IMR-90 (cell line): ENCODE measurements around the gene CSNK2B. TPM values are rescaled to one million over a fixed set of nuclear protein-coding genes. Genes with fewer than 3 reads are reported as not detected.

Experiments used
- ATAC-seq: fragments of 200-7000 bp; cut with Tn5 transposase; 2 replicates; pipeline ENCODE4 v1.9.1; 2020; ENCODE audit warnings: low read depth, mild to moderate bottlenecking, moderate library complexity
- BruUV-seq: library from RNA; stranded (reverse); fragments of 400-500 nt; replicated peaks from 2 replicates; lab custom pipeline; 2021; lab: Mats Ljungman, UMichigan
- CTCF ChIA-PET: fragments of 300-600 bp; formaldehyde crosslinking; extraction: SDS; loops from one replicate; lab custom pipeline; 2021; ENCODE audit warnings: antibody characterized with exemption; lab: Yijun Ruan, JAX
- POLR2A ChIA-PET: fragments of 300-600 bp; sonication (Branson Sonifier 250); formaldehyde crosslinking; loops from one replicate; lab custom pipeline; 2022; ENCODE audit warnings: antibody characterized with exemption; ENCODE audit not compliant: unreplicated experiment; lab: Charles Lee
- DNase-seq: peaks from one replicate; pipeline ENCODE4 v3.0.0; 2013
- H2AFZ ChIP-seq: replicated peaks from 2 replicates; pipeline ENCODE3; 2013; ENCODE audit warnings: low read length, mild to moderate bottlenecking; ENCODE audit not compliant: poor library complexity
- H2AK5ac ChIP-seq: 2 replicates; pipeline ENCODE4 v1.6.1; 2013; ENCODE audit warnings: low read depth, low read length, inconsistent platforms
- H2AK9ac ChIP-seq: replicated peaks from 2 replicates; pipeline ENCODE3; 2013; ENCODE audit warnings: mild to moderate bottlenecking, low read depth, low read length, moderate library complexity; ENCODE audit not compliant: poor library complexity
- H2BK120ac ChIP-seq: 2 replicates; pipeline ENCODE4 v1.6.1; 2013; ENCODE audit warnings: low read depth, low read length, inconsistent platforms
- H2BK15ac ChIP-seq: 3 replicates; pipeline ENCODE4 v1.6.1; 2013; ENCODE audit warnings: low read depth, low read length, inconsistent platforms
- H2BK20ac ChIP-seq: 2 replicates; pipeline ENCODE4 v1.6.1; 2013; ENCODE audit warnings: low read depth, mild to moderate bottlenecking, inconsistent platforms, low read length, moderate library complexity
- H2BK5ac ChIP-seq: 2 replicates; pipeline ENCODE4 v1.6.1; 2013; ENCODE audit warnings: mild to moderate bottlenecking, low read depth, low read length, inconsistent platforms; ENCODE audit not compliant: poor library complexity, severe bottlenecking
- H3K14ac ChIP-seq: replicated peaks from 2 replicates; pipeline ENCODE4 v1.6.1; 2013; ENCODE audit warnings: low read depth, low read length, inconsistent platforms
- H3K18ac ChIP-seq: 2 replicates; pipeline ENCODE4 v1.6.1; 2013; ENCODE audit warnings: low read depth, low read length, control low read depth
- H3K23ac ChIP-seq: 2 replicates; pipeline ENCODE4 v1.6.1; 2013; ENCODE audit warnings: low read depth, low read length, inconsistent platforms
- H3K27ac ChIP-seq: 2 replicates; pipeline ENCODE4 v1.5.1; 2013; ENCODE audit warnings: mild to moderate bottlenecking, control low read depth, low read length; ENCODE audit not compliant: insufficient read depth
- H3K27me3 ChIP-seq: 2 replicates; pipeline ENCODE4 v1.6.1; 2013; ENCODE audit warnings: low read length; ENCODE audit not compliant: control insufficient read depth, insufficient read depth
- H3K36me3 ChIP-seq: 2 replicates; pipeline ENCODE4 v1.6.1; 2013; ENCODE audit warnings: low read length, mixed read lengths; ENCODE audit not compliant: control insufficient read depth, insufficient read depth
- H3K4ac ChIP-seq: 2 replicates; pipeline ENCODE4 v1.6.1; 2013; ENCODE audit warnings: low read depth, low read length, inconsistent platforms
- H3K4me1 ChIP-seq: 2 replicates; pipeline ENCODE4 v1.6.1; 2013; ENCODE audit warnings: low read length, mixed read lengths; ENCODE audit not compliant: control insufficient read depth, insufficient read depth
- H3K4me2 ChIP-seq: 2 replicates; pipeline ENCODE4 v1.6.1; 2013; ENCODE audit warnings: low read depth, mild to moderate bottlenecking, control low read depth, low read length, moderate library complexity
- H3K4me3 ChIP-seq: 2 replicates; pipeline ENCODE4 v1.5.1; 2013; ENCODE audit warnings: low read depth, mild to moderate bottlenecking, control low read depth, low read length, moderate library complexity; ENCODE audit not compliant: insufficient read depth
- H3K56ac ChIP-seq: 2 replicates; pipeline ENCODE4 v1.6.1; 2013; ENCODE audit warnings: low read length, inconsistent platforms; ENCODE audit not compliant: insufficient read depth; ENCODE audit errors: extremely low read depth
- H3K79me1 ChIP-seq, 2 experiments: 2 replicates each; pipeline ENCODE4 v1.6.1; 2013; ENCODE audit warnings: low read length in 2 of 2, inconsistent platforms in 1 of 2, low read depth in 1 of 2
- H3K9ac ChIP-seq: 2 replicates; pipeline ENCODE4 v1.6.1; 2013; ENCODE audit warnings: low read depth, low read length, control low read depth
- H3K9me1 ChIP-seq: 2 replicates; pipeline ENCODE4 v1.6.1; 2013; ENCODE audit warnings: low read length, inconsistent platforms; ENCODE audit not compliant: insufficient read depth
- H3K9me3 ChIP-seq: 2 replicates; pipeline ENCODE4 v1.6.1; 2013; ENCODE audit warnings: low read length; ENCODE audit not compliant: control insufficient read depth, insufficient read depth
- H4K20me1 ChIP-seq: 2 replicates; pipeline ENCODE4 v1.6.1; 2013; ENCODE audit warnings: low read length, inconsistent platforms; ENCODE audit not compliant: insufficient read depth
- H4K5ac ChIP-seq: 2 replicates; pipeline ENCODE4 v1.6.1; 2013; ENCODE audit warnings: mild to moderate bottlenecking, low read depth, low read length, control low read depth
- H4K8ac ChIP-seq, 2 experiments: 2 replicates each; pipeline ENCODE4 v1.6.1; 2013; ENCODE audit warnings: low read depth in 2 of 2, low read length in 2 of 2, control low read depth in 1 of 2, inconsistent platforms in 1 of 2
- H4K91ac ChIP-seq: 2 replicates; pipeline ENCODE4 v1.6.1; 2013; ENCODE audit warnings: low read depth, low read length, inconsistent platforms; ENCODE audit not compliant: insufficient read depth
- CTCF ChIP-seq: conservative IDR thresholded peaks from 2 replicates; pipeline ENCODE4 v1.5.1; 2012; ENCODE audit warnings: mild to moderate bottlenecking, low read depth, low read length, improper control_type of control experiment
- POLR2A ChIP-seq: IDR thresholded peaks from 2 replicates; pipeline ENCODE4 v1.6.1; 2012; ENCODE audit warnings: mild to moderate bottlenecking, low read depth, low read length
- WGBS, 2 experiments: methylation state at CpG; one replicate each; pipeline versions ENCODE4 v1.1.5 to v1.1.7; 2013; ENCODE audit warnings: missing lambda C conversion rate in 2 of 2; ENCODE audit not compliant: insufficient read length in 1 of 2; ENCODE audit errors: extremely low coverage in 2 of 2; 5-methylcytosine and 5-hydroxymethylcytosine counted together
- dilution Hi-C: fragments of 300-500 bp; cut with HindIII; formaldehyde crosslinking; loops from one replicate; pipeline ENCODE4 v1.14.3; 2018; ENCODE audit warnings: low sequenced_read_pairs; ENCODE audit not compliant: unreplicated experiment
- in situ Hi-C: fragments of 300-500 bp; cut with MboI; formaldehyde crosslinking; loops from 3 replicates; pipeline ENCODE4 v1.14.3; 2019; ENCODE audit warnings: low sequenced_read_pairs, inconsistent platforms, mixed read lengths
- intact Hi-C: fragments of 100-400 bp; cut with micrococcal nuclease; formaldehyde crosslinking; loops from 2 replicates; pipeline ENCODE4 v1.10.0; 2022
- polyA plus RNA-seq, 3 experiments: library from polyadenylated mRNA; depleted of rRNA; stranded (reverse); fragments of >200 nt; gene quantifications; 2 replicates each; pipeline ENCODE4 v1.2.3, GENCODE V29; 2012; ENCODE audit warnings: low replicate concordance in 1 of 3
- total RNA-seq: library from RNA; depleted of rRNA; stranded (reverse); fragments of >200 nt; gene quantifications from 2 replicates; pipeline ENCODE4 v1.2.3, GENCODE V29; 2012

Gene CSNK2B
- total and polyA plus RNA-seq, 2 of the 4 experiments (the other 2 are of a cell fraction), result 194 to 240 TPM

DNA sequence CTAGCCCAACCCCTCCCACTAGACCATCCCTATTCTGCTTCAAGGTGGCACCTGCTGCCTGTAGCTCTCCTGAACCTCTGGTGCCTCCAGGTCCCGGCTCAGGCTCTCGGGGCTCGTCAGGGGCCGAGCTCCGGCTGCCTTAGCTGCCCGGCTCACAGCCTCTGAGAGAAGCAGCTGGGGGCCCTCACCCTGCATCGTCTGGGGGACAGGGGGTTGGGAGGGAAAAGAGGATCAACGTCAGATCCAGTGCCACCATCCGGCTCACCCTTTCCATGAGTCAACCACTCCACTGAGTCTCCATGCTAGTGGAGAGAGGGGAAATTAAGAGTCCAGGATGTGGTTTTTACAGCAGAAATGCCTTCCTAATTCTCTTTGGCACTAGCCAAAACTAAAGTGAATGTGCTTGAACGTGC is 26.4 kb upstream of the CSNK2B start:
- H3K9me1 ChIP-seq, result no peaks in the 10 kb centered on the region
- H3K79me1 ChIP-seq, result peaks cover 15 to 18% of the 10 kb centered on the region in 2 experiments
- H2BK15ac ChIP-seq, result no peak overlapping the region
- CTCF ChIA-PET, result no interaction called here
- no CpG with 5 or more reads among the region's 10 CpGs for WGBS, 2 experiments
- no peak overlapping the region; the same call in 1 of the 2 replicates for H3K27ac ChIP-seq
- DNase-seq (peak; percentile 56), ATAC-seq (peak; percentile 55)
- POLR2A ChIA-PET, result interaction anchor here (0.7 to 1.3 kb wide), 2 partner anchors 21 to 69 kb away, joined by 3 to 5 read pairs; partner anchors contain the start of gene C6orf47
- H2BK120ac ChIP-seq, result no peak overlapping the region
- peaks cover 14% of the 10 kb centered on the region for H4K20me1 ChIP-seq
- intact Hi-C loops, result no loop called here
- H3K9me3 ChIP-seq, result no peaks in the 10 kb centered on the region
- no peak overlapping the region for H4K8ac ChIP-seq
- no peak overlapping the region for H3K9ac ChIP-seq
- no peak overlapping the region for H4K5ac ChIP-seq
- dilution Hi-C loops, result no loop called here
- no peak overlapping the region for H3K4me3 ChIP-seq
- no peaks in the 10 kb centered on the region for H3K27me3 ChIP-seq
- H2AK5ac ChIP-seq, result no peak overlapping the region
- no peaks in the 10 kb centered on the region; the same call in 1 of the 2 replicates for H3K4me1 ChIP-seq
- H4K91ac ChIP-seq, result no peak overlapping the region
- no peak overlapping the region for H3K18ac ChIP-seq
- no peak overlapping the region for H3K23ac ChIP-seq
- in situ Hi-C loops, result no loop called here
- H3K4me2 ChIP-seq, result no peak overlapping the region
- no peak overlapping the region for H3K56ac ChIP-seq
- no TSS peak for BruUV-seq
- peak overlapping the region; percentile 71 for H2AK9ac ChIP-seq
- 0 out of 2 replicates have a peak, but pooled peaks have one; percentile 9 for TF ChIP-seq POLR2A
- TF ChIP-seq CTCF, result no peak
- peak overlapping the region; percentile 28 for H2AFZ ChIP-seq
- peaks cover 81% of the 10 kb centered on the region for H3K36me3 ChIP-seq
- H2BK5ac ChIP-seq, result peak overlapping the region; percentile 3
- no peak overlapping the region for H2BK20ac ChIP-seq
- no peak overlapping the region for H3K4ac ChIP-seq
- no peak overlapping the region for H3K14ac ChIP-seq
